ENCODE results near the gene MIA.

DNA sequence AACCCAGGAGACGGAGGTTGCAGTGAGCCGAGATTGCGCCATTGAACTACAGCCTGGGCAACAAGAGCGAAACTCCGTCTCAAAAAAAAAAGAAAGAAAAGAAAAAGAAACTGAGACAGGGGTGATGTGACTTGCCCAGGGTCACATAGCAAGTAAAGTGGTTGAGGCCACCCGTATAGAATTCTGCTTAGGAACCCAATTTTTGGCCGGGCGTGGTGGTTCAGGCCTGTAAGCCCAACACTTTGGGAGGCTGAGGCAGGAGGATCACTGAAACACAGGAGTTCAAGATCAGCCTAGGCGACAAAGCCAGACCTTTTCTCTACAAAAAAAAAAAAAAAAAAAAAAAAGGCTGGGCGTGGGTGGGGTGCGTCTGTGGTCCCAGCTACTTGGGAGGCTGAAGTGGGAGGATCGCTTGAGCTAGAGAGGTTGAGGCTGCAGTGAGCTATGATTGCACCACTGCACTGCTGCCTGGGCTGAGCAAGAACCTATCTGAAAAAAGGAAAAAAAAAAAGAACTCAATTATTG lies 23.0 kb upstream of the MIA start:
- TF ChIP-seq, protein P1, sequence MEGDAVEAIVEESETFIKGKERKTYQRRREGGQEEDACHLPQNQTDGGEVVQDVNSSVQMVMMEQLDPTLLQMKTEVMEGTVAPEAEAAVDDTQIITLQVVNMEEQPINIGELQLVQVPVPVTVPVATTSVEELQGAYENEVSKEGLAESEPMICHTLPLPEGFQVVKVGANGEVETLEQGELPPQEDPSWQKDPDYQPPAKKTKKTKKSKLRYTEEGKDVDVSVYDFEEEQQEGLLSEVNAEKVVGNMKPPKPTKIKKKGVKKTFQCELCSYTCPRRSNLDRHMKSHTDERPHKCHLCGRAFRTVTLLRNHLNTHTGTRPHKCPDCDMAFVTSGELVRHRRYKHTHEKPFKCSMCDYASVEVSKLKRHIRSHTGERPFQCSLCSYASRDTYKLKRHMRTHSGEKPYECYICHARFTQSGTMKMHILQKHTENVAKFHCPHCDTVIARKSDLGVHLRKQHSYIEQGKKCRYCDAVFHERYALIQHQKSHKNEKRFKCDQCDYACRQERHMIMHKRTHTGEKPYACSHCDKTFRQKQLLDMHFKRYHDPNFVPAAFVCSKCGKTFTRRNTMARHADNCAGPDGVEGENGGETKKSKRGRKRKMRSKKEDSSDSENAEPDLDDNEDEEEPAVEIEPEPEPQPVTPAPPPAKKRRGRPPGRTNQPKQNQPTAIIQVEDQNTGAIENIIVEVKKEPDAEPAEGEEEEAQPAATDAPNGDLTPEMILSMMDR (IDR thresholded peaks at IDR 0.05; ENCODE audit: poor library complexity, severe bottlenecking): no peak
- TF ChIP-seq POLR2AphosphoS5 (IDR thresholded peaks at IDR 0.05): no peak
- no peak for TF ChIP-seq EZH2 (IDR thresholded peaks at IDR 0.05; ENCODE audit: borderline replicate concordance, insufficient read depth, low read length, poor library complexity, severe bottlenecking)
